Measurements from ENCODE around the gene SIAH3.

SIAH3 gene

DNA sequence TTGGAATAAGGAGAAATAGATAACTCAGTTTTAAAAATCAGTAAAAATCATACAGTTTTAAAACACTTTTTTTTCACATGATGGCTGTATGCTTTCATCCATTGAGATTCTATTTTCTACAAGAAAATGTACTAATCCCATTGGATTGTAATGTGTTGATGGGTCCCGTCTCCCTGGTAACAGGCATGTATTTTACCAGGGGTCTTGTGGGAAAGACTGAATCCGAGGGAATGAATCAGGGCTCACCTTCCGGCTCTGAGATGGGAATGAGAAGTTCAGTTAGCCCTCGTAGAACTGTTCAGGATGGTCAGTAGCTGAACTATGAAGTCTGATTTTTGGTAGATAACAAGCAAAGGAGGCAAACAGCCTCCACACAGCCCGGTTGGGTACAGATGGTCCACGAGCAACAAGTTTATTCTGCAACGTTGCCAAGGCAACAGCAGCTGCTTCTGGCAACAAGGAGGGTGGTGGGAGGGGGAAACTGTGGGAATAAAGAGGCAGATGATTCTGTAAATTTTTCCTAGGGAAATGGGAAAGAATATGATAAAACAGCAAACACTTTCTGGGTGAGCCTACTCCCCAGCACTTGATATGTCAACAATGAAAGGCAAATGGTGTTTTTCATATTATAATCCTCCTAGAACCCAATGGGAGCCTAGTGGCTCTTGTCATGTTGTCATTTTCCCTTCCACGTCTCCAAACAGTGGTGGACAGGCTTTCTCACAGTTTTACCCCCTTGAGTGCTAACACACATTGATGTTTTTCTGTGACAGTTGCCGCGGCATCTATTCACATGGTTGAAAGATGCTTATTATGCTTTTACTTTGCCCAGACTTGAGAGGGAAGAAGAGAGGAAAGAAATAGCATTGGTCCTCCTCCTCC lies 12.4 kb upstream of the SIAH3 start:
- DNase-seq (ENCODE audit: low read depth) = no peak

DNA sequence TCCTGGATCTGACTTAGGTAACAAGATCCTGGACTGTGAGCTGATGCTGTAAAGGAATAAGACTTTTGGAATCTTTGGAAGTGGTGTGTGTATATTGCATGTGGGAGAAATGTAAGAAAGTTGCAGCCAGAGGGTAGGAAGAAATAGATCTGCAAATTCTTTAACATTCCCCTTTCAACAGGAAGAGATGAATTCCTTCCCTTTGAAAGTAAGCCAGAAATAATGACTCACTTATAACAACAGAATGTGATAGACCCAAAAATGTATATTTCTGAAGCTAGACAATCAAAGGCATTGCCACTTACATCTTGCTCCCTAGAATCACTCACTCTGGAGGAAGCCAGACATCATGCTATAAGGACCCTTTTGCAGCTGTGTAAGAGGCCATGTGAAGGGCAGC lies 9.8 kb upstream of the SIAH3 start:
- DNase-seq (ENCODE audit: low read depth) = no peak

DNA sequence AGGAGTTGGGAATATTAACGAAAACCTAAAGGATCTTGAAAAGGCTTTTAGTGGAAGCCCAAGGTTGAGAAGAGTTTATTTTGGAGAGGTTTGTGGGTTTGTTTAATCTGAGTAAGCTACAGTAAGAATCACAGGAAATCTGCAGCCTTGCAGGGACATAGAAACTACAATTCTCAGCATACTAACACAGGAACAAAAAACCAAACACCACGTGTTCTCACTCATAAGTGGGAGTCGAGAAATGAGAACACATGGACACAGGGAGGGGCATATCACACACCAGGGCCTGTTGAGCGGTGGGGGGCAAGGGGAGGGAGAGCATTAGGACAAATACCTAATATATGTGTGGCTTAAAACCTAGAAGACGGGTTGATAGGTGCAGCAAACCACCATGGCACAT lies 8.7 kb upstream of the SIAH3 start:
- DNase-seq (ENCODE audit: low read depth) = no peak

DNA sequence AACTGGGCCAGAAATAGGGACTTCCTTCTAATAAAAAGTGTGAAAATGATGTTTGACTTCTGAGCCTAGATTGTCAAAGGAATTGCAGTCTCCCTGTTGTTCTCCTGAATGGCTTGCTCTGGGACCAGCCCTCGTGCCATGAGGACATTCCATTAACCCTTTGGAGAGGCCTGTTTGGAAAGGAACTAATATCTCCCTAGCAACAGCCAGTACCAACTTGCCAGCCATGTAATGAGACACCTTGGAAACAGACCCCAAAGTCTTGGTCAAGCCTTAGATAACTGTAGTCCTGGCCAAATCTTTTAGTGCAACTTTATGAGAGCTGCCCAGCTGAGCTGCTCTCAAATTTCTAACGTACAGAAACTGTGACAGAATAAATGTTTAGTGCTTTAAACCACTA lies 8.2 kb upstream of the SIAH3 start:
- DNase-seq (ENCODE audit: low read depth) = no peak

DNA sequence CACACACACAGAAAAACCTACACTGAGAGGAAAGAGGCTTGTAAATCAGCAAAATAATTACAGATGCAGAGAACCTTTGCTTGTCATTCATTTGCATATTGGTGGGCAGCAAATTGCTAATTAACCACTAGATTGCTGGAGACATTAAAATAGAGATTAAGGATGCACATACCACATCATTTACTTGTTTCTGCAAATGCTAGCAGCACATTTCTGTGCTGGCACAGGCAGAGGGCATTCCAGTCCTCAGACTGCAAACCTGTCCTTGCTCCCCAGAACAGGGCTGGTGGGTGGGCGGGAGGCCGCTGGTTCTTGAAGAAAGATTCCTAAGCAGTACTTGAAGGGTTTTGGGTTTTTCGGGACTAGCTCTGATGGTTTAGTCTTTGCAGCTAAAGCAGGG lies 941 bp upstream of the SIAH3 start:
- DNase-seq (ENCODE audit: low read depth) = no peak

DNA sequence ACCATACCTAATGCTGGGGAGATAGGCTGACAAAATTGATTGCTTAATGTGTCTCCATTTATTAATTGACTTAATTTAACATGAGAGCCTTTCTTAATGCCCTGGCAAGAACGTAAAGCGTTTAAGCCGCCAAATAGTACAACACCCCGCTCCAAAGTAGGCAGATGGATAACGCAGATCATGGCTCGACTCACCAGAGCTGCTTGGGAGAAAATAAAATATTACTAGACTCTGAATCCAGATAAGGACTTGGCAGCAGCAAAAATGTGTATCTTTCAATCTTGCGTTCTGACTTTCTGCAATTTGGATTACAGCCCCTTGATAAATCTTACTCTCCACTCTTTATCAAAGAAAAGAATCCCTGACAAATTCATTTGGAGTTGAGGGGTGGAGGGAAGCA lies 403 bp upstream of the SIAH3 start:
- no peak for DNase-seq (ENCODE audit: low read depth)

DNA sequence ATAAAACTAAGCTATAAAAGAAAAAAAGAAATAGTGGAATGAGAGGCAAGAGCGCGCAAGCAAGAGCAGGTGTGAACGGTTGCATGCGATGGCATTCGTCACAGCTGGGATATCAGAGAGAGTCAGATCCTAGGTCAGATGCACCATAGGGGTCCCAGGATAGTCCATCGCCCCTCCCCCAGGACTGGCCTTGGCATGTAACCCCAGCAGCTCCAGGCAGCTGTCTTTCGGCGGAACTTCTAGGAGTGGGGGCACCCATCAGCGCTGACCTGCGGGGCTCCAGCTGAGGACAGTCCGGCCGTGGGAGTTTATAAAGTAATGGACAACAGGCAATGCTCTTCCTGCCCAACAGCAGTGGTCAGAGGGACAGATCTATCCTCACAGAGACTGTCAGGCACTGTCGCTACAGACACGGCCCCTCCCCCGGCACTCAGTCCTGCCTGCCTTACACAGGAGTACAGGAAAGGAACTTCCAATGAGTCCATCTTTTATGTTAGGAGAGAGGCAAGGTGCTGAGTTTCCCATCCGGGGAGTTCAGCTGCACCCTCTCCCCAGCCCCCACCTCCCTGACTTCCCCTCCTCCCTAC lies 1.4 kb downstream of the SIAH3 start:
- no peak for DNase-seq (ENCODE audit: low read depth)

DNA sequence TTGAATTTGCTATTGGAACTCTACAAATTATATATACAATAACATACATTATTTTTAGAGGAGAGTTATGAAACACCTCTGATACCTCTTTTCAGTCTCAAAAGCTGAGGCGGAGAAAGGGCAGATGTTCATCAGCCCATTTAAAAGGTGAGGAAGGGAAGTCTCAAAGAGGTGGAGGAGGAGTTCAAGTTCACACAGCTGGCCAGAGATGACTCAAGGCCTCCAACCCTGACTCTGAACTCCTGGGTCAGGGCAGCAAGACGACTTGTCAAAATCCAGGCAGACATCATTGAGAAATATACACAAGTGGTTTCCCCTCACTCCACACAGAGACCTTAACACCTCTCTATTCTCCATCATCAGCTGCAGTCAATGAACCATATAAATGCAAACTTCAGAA lies 2.1 kb downstream of the SIAH3 start:
- DNase-seq (ENCODE audit: low read depth) = no peak

DNA sequence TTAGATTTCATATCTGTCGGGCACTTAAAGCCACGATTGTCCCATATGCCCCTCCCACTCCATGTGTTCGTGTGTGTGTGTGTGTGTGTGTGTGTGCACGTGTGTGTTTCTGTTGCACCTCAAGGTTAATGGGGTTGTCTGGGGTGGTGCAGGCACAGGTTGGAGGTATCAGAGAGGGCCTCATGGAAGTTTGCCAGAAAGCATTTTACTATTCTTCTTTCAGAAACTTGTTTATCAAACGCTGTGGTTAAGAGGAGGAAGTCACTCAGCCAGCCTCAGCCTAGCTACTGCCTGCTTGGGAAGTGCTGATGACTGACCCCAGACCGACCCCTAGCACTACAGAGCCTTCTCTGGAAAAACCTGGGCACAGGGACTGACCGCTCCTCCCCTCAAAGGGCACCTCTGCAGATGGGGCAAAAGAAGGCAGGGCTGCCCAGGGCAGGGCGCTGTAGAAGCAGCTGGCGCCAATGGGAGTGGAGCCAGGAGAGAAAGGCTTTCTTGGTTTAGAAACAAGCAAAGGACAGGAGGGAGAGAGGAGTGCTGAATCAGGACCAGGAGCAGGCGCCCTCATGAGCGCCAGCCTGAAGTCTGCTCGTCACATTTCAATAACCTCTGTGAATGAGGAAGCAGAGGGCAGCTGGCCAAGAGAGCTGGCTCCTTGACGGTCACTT lies 3.9 kb downstream of the SIAH3 start:
- DNase-seq (ENCODE audit: low read depth) = no peak

DNA sequence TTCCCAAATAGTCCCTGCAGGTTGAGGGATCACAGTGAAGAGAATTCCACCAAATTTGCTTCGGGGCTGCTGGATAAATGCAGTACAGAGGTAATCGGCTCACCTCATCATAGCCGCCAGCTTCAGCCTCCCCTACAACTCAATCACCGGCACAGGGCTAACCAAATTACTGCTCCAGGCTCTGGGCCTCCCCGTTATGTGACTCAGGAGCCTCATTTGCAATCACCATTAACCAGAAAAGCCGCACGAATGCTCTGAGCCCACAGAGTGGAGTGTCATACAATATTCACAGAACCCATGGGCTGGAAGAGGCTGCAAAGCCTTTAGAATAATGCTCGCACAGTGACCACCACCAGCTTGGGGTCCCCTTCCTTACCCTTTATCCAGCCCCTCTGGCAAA lies 4.9 kb downstream of the SIAH3 start:
- no peak for DNase-seq (ENCODE audit: low read depth)

DNA sequence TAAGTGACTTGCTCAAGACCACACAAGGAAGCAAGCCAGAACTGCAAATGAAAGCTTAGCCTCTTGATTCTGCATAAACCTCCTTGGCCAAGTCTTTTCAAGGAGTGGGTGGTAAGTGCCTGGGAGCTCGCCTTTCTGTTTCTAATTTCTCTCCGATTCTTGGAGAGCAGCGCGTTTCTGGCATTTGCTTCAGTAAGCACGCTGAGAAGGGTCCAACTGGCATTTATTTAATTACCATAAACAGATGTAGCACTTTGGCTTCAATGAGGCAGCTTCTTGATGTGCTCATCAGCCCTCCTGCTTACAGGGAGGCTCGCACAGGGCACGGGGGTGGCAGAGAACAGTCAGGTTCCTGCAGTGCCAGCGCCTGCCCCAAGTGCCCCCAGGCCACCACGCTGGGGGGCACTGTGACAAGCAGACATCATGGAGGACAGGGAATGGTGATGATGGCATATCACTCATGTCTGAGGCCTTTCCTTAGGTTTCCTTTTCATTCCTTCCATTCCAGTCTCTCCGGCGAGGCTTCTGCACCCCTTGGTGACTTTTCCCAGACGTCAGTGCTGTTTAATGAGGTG lies 13.3 kb downstream of the SIAH3 start:
- no peak for DNase-seq (ENCODE audit: low read depth)

DNA sequence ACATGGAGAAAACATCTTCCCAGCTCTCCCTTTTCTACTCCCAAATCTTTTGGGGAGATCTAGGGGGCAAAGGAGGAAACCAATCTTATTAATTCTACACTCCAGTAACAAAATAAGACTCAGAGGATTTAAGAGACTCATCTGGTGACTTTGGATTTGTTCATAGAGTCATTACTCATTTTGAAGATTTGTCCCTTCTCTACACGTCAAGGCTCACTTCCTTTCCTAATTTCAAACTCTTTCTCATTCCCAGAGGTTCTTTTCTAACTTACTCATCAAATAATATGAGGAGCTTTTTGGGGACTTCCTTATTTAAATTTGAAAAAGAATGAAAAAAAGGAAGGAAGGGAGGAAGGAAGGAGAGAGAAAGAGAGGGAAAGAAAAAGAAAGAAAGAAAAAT lies 14.4 kb downstream of the SIAH3 start:
- DNase-seq (ENCODE audit: low read depth) = no peak

DNA sequence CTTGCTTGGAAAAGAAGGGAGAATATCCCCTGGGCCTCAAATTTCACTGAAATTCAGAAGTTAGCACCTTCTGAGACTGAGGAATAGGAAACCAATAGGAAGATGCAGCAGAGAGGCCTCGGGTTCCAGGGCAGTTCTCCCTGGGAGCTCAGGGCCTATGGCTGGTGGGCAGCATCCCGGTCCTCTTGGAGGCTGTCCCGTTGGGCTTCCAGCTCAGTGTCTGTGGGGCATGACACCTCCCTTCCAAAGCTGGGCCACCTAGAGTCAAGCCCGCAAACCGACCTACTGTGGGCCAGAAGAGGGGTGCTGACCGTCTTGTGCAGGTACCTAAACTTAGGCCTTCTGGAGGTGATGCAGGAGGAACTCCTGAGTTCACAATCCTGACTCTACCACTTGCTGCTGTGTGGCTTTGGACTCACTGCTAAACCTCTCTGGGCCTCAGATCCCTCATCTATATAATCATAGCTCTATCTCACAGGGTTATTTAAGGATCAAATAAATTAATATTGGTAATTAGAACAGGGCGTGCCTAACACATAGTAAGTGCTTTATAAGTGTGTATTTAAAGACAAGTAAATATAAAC lies 17.1 kb downstream of the SIAH3 start:
- DNase-seq (ENCODE audit: low read depth) = no peak

DNA sequence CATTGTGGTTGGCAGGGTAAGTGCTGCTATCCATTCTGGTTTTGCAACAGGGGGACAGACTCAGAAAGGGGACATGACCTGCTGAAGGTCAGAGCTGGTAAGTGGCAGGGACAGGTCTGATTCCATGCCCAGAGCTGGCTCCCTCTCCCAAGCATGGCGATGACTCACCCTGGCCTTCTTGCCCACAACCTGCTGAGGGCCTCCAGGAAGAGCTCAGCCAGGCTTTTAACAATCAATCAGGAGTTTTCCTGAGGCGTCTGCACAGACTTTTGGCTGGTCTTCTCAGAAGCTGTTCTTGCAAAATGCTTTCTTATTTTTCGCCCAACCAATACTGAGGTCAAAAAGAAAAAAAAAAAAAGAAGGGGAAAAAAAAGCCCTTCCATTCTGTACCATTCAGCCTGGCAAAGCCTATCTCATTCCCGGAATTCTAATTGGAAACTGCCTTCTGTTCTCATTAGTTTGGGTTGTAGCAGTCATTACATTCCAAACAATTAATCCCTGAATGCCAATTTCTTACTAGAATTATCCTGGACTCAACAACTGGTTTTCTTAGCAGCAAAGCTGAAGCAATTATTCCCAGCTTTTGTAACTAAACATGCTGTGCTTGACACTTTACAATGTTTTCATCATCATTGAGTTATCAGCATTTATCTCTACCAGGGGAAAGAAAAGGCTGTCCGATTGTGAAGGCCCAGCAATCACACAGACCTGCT lies 17.7 kb downstream of the SIAH3 start:
- DNase-seq (ENCODE audit: low read depth) = no peak

DNA sequence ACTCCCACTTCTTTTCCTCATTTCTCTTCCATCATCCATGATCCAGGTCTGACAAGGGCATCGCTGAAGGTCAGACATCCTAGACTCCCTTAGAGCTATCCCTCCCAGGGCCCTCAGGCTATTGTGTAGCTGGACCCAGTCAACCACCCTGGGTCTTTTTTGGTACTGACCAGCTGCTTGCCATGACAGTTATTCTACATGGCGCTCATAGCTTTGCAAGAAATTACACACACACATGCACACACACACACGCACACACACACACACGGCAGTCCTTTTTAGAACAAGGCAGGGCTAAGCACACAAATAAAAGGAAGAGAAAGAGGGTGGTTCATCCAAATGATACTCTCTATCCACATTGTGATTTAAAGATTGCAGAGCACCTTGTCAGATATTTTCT lies 18.3 kb downstream of the SIAH3 start:
- no peak for DNase-seq (ENCODE audit: low read depth)

DNA sequence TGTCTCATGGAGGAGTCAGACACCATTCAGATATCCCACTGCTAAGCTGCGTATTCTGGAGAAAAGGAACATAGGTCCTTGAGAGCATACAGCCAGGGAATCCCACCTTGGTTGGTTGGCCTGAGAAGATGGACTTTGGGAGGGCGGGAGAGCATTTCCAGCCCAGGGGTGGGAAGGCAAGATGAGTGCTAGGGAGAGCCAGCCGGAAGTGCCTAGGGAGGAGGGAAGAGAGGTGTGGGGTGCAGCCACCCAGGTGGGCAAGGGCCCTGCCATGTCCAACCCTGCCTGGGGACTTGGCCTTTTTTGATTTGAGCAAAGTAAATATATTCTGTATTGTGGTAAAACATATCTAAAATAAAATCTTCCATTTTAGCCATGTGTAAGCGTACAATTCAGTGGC lies 19.7 kb downstream of the SIAH3 start:
- no peak for DNase-seq (ENCODE audit: low read depth)

DNA sequence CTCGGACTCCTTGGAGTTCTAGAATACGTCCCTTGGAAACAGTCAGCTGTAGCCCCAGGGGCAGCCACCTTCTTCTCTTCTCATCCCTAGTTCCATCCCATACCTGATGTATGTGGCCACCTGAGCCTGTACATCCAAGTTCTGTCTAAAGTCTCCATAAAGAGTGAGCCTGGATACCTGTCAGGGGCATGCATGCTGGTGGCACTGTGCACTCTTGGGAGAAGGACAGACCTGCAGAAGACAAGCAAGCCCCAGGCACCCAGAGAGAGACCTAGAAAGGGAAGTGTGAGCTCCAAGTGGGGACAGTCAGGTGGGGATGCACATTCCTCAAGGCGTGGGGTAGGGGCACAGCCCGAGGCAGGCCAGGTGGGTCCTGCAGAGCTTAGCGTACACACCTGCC lies 21.4 kb downstream of the SIAH3 start:
- no peak for DNase-seq (ENCODE audit: low read depth)

DNA sequence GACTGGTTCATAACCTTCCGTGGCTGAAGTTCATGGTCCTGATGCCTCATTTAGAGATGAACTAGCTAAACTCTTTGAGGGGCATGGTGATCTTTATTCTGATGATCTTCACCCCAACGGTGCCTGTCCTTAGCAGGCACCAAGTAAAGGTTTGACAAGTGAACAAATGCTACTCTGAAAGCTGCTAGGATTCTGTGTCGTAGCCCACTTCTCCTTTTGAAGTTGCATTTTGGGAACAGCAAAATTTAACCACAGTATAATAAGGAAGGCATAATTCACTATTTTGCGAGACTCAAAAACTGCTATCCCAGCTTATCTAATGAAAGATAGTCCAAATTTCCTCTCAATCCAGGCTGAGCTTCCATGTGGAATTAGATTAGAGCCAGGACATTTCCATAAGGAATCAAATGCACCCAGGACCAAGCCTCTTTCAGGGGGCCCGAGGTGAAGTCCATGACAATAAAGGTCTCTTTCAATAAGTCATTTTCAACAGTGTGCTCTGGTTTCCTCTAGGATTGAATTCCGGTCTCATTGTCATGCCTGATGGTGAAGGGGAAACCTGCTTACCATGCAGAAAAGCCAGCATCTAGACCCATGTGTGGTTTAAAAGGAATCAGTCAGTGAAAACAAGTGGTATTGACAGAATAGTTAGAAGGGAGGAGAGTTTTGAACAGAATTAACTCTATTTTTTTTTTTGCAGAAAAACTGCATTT lies 23.1 kb downstream of the SIAH3 start:
- no peak for DNase-seq (ENCODE audit: low read depth)

DNA sequence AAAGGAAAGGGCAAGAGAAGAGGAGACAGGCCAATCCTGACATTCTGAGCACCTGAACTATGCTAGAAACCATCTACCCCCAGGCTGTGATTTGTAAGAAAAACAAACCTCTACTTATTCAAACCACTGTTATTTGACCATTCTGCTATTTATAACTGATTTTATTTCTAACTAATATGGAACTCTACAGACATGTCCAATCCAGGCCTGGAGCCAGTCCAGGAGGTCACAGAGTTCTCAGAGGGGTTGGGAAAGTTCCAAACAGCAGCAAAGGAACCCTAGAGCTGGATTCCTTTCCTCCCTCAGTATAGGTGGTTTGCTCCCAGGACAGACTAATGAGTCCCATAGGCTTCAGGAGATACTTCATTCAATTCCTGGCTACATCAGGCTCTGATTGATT lies 24.2 kb downstream of the SIAH3 start:
- DNase-seq (ENCODE audit: low read depth) = no peak

DNA sequence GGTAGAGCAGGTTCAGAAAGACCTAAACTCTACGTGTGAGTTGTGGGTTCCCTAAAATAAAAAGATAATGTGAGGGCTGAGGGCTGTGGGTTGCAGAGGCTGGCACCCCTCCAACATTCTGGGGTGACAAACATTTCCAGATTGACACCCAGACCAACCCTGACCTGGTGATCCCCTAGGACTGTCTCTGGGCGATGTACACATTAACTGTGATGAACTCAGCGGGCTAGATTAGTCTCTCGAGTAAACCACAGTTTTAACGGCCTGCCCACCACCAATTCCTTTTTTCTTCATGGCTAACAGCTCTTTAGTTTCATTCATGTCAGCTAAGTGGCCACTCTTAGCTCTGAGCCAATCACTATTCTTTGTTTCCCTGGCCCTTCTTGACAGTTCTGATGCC lies 24.8 kb downstream of the SIAH3 start:
- DNase-seq (ENCODE audit: low read depth) = no peak

DNA sequence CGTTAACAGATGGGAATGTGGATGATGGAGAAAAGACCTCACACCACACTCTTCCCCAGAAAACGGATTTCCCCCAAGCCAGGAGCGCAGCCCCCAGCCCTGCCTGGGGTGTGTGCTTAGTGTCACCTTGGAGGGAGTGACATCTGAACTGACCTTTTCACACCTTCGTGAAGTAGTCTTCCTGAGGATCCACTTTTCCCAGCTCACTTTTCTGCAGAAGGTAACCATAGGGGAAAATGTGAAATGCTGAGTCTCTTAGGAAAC lies 26.2 kb downstream of the SIAH3 start:
- DNase-seq (ENCODE audit: low read depth) = no peak

DNA sequence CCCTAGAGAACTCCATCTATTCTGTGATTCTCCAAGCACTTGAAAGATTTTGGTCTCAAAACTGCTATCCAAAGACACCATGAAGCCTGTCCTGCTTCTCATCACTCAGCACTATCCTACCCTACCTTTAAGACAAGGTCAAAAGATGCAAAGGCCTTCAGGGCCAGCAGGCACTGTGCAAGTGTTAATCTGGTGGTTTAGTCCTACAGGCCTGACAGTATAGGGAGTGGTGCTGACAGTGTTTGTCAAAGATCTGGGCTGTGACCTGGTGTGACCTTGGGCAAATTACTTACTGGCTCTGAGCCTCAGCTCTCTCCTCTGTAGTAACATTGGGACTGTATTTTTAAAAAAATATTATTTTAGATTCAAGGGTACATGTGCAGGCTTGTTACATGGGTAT lies 28.0 kb downstream of the SIAH3 start:
- no peak for DNase-seq (ENCODE audit: low read depth)

Measured in stimulated activated CD4-positive, alpha-beta T cell treated with anti-CD3 and anti-CD28 coated beads, Interleukin-2, amount 100 ng/mL, for 4 hours (primary cell).